Body of pancreas (tissue), 4 donors: Measurements from ENCODE around the gene PIF1.
"Not testable (repeated sequence)": the region's sequence is repeated elsewhere in the genome, so short reads cannot be mapped to it uniquely, and the experiment has no call there.

Experiments used
- CTCF ChIP-seq, 7 experiments: fragments of 450-650 bp in 4 of 7; fragments of 200-600 bp in 3 of 7; sonication (generic) in 3 of 7; IDR thresholded peaks; one replicate each; pipeline ENCODE4 v1.5.1; 2016 to 2019; ENCODE audit warnings: antibody characterized with exemption in 7 of 7
- POLR2A ChIP-seq, 3 donors: fragments of 450-650 bp; IDR thresholded peaks; one replicate each; pipeline ENCODE4 v1.6.1; 2016; ENCODE audit warnings: antibody characterized with exemption in 3 of 3, mild to moderate bottlenecking in 2 of 3

- not testable (repeated sequence) for TF ChIP-seq POLR2A, CTCF (IDR thresholded peaks at IDR 0.05)
Observed at GRCh38 chr15:64798905-64799304, 26.5 kb downstream of the PIF1 start.
